ENCODE results near the gene FAR2.

DNA sequence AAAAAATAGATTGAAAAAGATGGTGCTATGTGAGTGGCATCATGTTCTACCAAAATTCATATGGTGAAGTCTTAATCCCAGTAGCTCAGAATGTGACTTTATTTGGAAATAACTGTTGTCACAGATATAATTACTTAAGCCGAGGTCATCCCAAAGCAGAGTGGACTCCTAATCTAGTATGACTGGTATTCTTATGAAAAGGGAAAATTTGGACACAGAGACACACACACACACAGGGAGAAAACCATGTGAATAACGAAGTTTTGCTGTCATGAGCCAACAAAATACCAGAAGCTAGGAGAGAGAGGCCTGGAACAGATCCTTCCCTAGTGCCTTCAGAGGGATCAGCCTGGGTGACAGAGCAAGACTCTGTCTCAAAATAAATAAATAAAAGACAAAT is 62.6 kb downstream of the FAR2 start:
- no peak for TF ChIP-seq CTCF (IDR thresholded peaks at IDR 0.05; ENCODE audit: insufficient read depth, low read length)
- no peak for TF ChIP-seq SPI1 (IDR thresholded peaks at IDR 0.05; ENCODE audit: borderline replicate concordance, low read depth)
- TF ChIP-seq POLR2AphosphoS5 (IDR thresholded peaks at IDR 0.05; ENCODE audit: low read depth) = no peak
- no peak for TF ChIP-seq GABPA (IDR thresholded peaks at IDR 0.05; ENCODE audit: low read depth)

Data from HL-60 (cell line).